ENCODE measurements around the gene GUCA1C.

GUCA1C gene, protein sequence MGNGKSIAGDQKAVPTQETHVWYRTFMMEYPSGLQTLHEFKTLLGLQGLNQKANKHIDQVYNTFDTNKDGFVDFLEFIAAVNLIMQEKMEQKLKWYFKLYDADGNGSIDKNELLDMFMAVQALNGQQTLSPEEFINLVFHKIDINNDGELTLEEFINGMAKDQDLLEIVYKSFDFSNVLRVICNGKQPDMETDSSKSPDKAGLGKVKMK

DNA sequence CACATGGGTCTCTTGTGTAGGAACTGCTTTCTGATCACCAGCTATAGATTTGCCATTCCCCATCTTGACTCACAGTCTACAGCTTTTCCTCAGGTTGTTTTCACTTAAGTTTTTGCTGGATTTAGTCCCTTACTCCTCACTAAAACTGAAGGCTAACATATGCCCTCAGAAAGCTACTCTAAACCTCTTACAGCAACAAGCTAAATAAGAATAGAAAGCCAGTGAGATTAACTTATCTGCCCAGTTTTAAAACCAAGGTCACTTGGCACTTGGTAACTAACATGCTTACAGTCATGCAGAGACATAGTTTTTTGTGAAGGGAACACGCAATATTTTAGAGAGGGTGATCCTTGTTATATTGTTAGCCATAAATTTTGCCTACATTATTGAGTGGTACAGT lies at the start of gene GUCA1C:
Gene GUCA1C (minus strand): TSS at position 180 of the 400 bp plus-strand sequence. CDS start 117 bp downstream, at position 63.
- no peak for DNase-seq (ENCODE audit: low read depth)
- no peak within 1 kb of the TSS for H3K4me3 ChIP-seq (ENCODE audit: low read depth, low read length)

DNA sequence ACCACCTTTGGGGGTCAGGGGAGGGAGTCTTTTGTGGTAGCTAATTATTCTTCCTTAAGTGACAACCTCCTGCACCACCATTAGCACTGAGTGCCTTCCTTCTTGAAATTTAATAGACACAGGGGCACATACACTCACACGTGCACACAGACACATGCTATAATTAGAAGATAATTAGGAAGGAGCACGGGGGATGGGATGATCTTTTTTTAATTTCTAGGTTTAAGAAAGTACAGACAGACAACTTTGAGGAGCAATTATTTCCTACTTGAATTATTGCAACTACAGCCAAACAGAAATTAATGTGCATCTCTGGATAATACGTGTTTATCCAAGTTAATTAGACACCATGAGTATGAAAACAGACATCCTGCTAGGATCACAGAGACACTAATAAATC lies 44.8 kb upstream of the GUCA1C start:
- no peak overlapping the region for H3K4me3 ChIP-seq (ENCODE audit: low read depth, low read length)
- DNase-seq (ENCODE audit: low read depth): no peak

DNA sequence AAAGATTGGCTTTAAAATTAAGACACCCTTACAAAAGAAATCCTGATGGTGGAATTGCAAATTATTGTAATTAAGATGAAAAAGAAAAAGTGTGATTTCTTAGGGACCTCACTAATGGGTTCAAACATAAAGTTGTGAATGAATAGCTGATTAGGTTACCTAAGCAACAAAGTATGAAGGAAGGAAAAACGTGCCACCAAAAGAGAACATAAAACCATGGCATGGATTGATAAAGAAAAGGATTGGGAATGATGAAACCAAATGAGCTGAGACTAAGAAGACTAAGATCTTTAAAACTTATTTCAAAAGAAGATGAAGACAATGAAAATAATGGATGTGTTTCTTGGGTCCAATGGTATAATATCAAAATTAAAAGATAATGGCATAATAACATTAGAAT lies 32.2 kb upstream of the GUCA1C start:
- no peak for DNase-seq (ENCODE audit: low read depth)
- H3K4me3 ChIP-seq (ENCODE audit: low read depth, low read length): no peak overlapping the region

DNA sequence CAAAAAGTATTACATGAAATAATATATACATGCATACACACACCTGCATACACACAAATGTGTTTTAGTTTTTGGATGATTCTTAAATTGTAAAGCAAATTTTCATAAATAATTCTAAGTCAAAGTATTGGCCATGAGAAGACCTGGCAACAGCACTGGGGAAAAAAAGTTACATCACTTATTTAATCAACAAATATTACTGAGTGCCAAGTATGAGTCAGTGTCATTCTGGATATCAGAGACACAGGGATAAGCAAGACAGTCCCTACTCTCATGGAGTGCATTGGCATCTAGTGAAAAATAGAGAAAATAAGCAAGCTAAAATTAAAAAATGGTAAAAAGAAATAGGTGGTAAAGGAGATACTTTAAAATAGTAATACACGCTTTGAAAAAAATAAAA lies 29.4 kb upstream of the GUCA1C start:
- H3K4me3 ChIP-seq (ENCODE audit: low read depth, low read length): no peak overlapping the region

DNA sequence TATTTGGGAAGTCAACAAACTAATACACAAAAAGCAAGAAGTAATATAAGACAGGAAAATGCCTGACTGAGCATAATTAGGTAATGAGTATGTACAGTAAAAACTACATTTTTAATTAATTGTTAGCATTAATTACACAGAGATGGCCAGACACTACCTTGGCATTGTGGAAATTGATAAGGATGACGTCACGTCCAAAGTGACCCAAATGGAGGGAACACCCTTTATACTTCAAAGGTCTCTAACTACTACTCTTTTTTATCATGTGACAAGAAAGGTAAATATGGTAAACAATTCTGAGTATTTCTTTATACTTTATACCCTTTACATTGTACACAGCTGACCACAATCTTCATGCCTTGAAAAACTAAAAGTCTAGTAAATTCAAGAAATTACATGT lies 22.4 kb upstream of the GUCA1C start:
- no peak overlapping the region for H3K4me3 ChIP-seq (ENCODE audit: low read depth, low read length)
- no peak for DNase-seq (ENCODE audit: low read depth)

More for the DNA sequence above, 29.4 kb upstream of the GUCA1C start:
- no peak for DNase-seq (ENCODE audit: low read depth)

DNA sequence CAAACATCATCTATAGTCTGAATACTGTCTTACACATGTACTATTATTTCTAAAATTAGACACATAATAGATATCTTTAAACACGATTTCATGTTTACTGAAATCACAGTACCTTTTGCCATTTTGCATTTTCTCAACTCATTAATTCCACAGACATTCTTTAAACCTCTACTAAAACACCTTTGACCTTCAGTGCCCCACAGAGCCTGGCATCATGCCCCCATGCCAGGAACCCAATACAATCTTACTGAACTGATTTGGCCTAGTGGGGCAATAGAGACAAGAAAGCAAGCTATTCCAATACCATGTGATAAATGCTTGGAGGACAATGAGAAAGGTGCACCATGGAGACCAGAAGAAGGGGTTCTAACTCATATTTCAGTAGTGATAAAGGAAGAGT lies 19.3 kb upstream of the GUCA1C start:
- DNase-seq (ENCODE audit: low read depth): no peak
- no peak overlapping the region for H3K4me3 ChIP-seq (ENCODE audit: low read depth, low read length)

DNA sequence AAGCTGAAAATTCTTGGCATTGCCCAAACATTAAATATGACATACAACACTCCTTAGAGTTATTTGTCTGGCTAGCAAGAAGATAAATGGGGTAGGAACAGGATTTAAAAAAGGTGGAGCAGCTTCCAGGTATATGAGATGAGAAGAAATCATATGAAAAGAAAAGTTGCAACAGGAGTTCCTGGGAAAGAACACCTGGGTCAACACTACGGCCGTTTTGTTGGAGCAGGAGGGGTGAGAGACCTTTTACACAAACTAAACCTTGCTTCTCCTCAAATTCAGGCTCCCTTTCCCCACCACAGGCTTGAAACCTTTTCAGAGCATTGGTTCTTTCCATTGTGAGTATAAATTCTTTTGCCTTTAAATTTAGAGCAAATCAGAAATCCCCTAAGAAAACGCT lies 18.8 kb upstream of the GUCA1C start:
- no peak for DNase-seq (ENCODE audit: low read depth)
- no peak overlapping the region for H3K4me3 ChIP-seq (ENCODE audit: low read depth, low read length)

DNA sequence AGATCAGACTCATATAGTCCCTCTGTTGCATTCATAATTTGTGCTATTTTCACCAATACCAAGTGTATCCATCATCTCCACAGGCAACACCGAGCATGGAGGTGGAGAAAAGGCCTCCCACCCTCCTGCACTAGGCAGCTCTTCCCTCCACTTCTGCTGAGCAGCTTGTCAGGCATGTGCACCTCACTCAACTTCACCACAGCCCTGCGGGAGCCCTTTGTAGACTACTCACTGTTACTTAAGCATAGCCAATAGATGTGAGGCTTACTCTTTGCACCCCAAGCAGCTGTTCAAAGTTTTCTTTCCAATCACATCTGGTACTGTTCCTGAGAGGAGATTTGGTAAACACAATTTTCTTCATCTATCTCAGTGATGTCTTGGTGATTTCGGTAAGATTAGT lies 16.9 kb upstream of the GUCA1C start:
- DNase-seq (ENCODE audit: low read depth): no peak
- H3K4me3 ChIP-seq (ENCODE audit: low read depth, low read length): no peak overlapping the region

DNA sequence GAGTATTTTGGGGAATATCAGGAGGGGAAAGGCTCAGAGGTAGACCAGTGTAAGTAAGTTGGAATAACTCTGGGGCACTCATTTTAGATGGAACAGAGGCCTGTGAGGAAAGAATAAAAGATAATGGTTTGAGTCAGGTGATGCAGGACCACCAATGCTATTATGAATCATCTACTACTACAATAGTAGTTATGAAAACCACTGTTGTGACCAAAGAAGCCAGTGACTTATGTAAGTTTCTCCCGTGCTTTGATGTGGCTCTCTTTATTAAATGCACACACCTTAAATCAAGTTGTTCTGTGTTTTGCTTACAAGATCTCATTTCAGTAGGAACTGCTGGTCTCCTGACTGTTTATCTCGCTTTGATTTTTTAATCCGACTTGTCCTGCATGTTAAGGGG lies 13.1 kb upstream of the GUCA1C start:
- H3K4me3 ChIP-seq (ENCODE audit: low read depth, low read length): no peak overlapping the region
- no peak for DNase-seq (ENCODE audit: low read depth)

DNA sequence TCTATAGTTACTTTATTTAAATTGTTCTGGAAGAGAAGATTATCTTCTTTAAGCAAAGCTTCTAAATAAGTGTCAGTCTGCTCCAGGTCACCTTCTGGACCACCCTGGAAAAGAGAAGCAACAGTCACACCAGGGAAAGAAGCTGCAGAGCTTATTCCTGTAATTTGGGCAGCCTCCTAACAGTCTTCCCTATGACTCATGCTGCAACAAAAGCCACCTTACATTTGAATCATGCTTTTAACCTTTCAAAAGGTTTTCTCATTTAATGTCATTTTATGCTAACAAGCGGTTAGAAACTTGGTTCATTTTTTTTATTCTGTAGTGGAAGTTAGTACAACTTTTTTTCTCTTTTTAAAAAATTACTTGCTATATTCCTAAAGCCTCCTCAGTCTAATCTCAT lies 5.3 kb upstream of the GUCA1C start:
- DNase-seq (ENCODE audit: low read depth): no peak
- H3K4me3 ChIP-seq (ENCODE audit: low read depth, low read length): no peak overlapping the region

DNA sequence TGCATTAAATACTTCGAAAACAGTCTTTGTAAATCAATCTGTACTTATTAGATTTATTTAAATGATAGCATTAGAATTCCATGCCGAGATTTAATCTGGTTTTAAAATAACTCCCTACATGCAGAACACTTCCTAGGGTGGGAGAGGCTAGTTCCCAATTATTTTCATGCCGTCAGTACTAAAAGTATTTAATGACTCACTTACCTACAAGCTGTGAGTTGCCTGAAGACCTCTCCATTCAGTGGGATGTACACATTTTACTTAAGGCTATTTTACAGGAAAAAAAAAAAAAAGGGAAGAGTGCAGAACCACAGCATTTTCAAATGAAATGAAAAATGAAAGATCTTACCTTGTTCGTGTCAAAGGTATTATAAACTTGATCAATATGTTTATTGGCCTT lies 469 bp downstream of the GUCA1C start:
- no peak for DNase-seq (ENCODE audit: low read depth)
- no peak overlapping the region for H3K4me3 ChIP-seq (ENCODE audit: low read depth, low read length)

DNA sequence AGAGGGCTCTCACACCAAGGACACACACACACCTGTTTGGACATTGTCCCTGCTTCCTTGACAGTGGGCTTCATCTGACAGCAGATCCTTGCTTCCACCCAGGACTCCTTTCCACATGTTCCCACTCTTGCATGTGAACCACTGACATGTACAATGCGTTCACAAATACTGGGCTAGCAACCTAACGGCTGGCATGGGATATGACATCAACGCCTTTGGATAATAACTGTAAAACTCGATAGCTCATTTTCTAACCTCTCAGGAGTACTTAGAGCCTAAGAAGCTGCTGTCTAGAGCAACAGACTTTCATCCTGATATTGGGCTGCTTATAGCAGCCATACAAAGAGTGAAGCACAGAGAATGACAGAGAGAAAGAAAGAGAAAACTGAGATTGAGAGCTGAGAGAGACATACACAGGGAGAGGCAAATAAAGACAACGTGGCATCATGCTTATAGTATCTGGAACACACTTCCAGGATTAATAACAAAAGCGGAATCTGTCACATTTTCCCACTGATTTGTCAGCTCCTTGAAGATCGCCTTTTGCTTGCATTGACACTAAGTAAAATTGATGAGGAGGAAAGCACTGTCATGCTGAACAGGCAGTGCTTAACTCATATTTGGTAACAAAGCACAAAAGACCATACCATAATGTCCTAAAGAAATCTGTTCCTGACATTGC lies 1.7 kb downstream of the GUCA1C start:
- DNase-seq (ENCODE audit: low read depth): no peak
- no peak overlapping the region for H3K4me3 ChIP-seq (ENCODE audit: low read depth, low read length)

DNA sequence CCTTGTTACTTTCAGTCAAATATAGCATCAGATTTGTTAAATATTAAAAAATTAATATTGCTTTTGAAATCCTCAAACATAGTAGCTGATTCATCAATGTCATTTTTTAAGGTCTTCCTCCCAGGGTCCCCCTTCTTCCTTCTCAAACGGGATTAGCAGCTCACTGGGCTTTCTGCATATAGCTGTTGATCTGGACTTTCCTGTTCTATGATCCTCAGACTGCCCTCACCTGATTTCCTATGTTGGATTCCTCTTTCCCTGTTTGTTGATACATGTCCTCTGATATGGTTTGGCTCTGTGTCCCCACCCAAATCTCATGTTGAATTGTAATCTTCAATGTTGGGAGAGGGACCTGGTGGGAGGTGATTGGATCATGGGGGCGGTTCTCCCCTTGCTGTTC lies 5.8 kb downstream of the GUCA1C start:
- no peak overlapping the region for H3K4me3 ChIP-seq (ENCODE audit: low read depth, low read length)
- DNase-seq (ENCODE audit: low read depth): no peak

DNA sequence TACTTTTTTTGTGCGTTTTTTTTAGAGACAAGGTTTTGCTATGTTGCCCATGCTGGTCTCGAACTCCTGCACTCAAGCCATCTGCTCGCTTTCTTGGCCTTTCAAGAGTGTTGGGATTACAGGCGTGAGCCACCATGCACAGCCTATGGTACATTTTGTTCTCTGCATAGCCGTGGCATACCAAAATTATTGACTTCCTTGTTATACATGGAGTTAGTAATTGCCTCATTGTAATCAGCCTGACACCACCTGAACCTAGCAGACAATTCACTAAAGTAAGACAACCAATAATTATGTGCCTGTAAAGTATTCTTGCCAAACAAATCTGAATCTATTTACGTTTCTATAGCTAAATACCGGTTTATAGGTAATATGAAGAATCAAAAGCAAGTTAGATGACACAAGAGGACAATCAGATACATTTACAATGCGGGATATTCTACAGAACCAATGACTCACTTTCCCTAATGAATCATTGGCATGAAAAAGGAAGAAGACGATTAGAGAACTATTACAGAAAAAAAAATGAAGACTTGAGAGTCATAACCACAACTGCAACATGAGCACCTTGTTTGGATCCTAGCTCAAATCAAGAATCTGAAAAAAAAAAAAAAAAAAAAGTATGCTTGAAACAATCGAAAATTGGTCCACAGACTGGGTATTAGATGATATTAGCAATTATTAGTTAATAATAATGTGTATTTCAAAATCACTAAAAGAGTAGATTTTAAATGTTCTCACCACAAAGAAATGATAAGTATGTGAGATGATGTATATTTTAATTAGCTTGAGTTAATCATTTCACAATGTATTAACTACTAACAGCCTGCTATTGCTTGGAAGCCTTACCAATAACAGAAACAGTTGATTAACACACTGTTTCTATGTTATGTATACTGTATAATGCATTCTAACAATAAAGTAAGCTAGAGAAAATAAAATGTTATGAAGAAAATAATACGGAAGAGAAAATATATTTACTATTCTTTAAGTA lies 7.1 kb downstream of the GUCA1C start:
- DNase-seq (ENCODE audit: low read depth): no peak
- no peak overlapping the region for H3K4me3 ChIP-seq (ENCODE audit: low read depth, low read length)

DNA sequence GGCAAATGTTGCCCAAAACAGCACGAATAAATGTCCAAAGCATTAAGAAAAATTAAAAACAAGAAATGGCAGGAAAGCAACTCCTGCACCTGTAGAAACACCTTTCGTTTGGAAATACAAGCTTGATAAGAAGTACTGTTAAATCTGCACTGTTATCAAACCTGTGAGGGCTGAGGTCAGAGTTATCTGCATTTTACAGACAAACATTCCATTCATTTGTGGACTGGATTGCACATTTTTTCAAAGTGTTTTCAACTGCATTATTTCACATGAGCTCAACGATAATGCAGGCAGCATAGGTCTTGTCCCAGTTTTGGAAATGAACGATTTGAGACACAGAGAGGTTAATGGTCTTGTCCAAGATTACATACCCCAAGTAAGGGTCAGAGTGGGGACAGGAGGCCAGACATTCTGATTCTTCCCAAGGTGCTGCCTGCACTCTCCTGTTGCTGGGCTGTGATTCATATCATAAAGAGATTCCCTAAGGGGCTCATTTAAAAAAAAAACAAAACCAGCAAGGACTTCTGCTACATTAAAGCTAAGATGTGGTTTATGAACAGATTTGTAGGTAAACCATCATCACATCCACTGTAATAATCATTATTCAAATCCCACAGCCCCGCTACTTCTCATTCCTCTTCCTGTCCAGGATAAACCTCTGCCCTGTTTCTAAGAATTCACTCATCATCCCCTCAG lies 13.0 kb downstream of the GUCA1C start:
- no peak overlapping the region for H3K4me3 ChIP-seq (ENCODE audit: low read depth, low read length)
- DNase-seq (ENCODE audit: low read depth): no peak

DNA sequence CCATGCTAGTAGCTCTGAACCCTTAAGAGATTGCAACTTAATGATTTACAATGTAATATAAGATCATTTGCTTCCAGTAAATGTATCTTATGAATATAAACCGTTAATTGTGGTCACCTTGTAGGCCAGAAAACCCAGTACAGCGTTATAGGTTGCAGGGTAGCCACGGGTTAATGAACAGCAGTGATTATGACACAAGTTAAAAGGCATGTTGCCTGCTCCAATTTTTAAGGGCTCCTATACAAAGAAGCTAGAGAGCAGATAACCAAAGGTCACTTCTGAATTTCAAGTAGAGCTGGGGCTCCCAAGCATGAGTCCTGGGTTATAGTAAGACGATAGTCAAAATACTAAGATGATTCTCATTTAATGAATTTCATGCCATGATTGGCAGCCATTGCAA lies 13.5 kb downstream of the GUCA1C start:
- DNase-seq (ENCODE audit: low read depth): no peak
- no peak overlapping the region for H3K4me3 ChIP-seq (ENCODE audit: low read depth, low read length)

DNA sequence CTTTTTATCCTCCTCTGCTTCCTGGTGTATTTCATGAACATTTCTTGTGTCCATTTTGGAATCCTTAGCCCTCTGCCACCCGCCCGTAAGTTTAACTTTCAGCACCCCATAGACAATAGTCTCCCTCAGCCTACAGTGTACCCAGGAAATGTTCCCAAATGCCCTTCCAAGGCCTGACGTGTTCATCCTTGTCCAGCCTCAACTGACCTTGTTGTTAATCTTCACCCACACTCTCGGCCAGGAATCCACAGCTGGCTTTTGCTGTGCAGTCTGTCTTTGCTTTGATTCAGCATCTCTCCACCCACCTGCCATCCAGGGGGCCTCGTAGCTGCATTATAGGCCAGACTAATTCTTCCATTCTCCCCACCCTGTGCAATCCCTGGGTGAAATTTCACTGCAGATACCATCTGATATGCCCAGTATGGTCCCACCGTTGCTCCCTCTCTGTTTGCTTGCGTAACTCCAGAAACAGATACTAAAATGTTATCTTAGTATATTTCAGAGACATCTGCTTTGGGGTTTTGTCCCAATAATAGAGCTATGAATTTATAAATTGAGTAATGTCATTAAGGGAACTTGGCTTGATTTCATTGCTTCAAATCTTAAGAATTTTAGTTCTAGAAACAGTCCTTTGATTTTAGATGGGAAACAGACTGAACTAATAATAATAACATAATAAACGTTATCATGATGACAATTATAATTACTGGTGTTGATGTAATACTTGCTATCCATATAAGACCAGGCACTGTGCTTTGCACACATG lies 16.6 kb downstream of the GUCA1C start:
- no peak for DNase-seq (ENCODE audit: low read depth)
- no peak overlapping the region for H3K4me3 ChIP-seq (ENCODE audit: low read depth, low read length)

DNA sequence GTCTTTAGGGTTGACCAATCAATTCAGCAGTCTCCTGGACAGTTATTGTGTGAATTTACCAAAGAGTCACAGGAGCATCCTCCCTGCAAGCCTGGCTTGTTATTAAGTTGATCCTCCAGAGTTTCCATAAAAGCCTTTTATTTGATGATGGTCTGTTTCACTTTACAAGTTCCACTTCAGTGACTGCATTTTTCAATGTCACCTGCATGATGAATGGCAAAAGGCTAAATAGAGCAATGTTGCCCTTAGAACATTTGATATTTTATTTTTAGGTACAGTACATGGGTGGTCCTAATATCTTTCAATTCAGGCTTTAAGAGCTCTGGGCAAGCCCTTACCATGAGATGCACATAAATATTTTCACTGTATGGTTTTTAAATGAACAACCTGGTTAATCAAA lies 22.6 kb downstream of the GUCA1C start:
- no peak for DNase-seq (ENCODE audit: low read depth)
- H3K4me3 ChIP-seq (ENCODE audit: low read depth, low read length): no peak overlapping the region

DNA sequence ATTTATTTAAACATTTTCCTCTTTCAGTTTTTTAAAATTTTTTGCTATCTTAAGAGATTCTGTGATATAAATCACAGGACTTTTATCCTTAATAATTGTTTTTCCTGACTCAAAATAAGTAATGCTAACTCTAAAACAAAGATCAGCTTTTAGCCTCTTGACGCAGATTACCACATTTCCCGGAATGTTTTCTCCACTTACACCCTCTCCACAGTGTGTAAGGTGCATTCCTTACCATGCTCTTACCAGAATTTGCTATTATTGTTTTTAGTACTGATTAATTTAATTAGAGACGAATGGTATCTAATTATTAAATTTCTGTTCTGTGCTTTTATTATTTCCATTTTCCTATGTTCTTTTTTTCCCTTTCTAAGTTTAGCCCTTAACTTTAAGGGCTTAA lies 34.8 kb downstream of the GUCA1C start:
- H3K4me3 ChIP-seq (ENCODE audit: low read depth, low read length): no peak overlapping the region
- no peak for DNase-seq (ENCODE audit: low read depth)

All from skeletal muscle cell (primary cell).